GM21528 (cell line): Measurements from ENCODE around the gene CCDC93.
"Not testable (repeated sequence)": the region's sequence is repeated elsewhere in the genome, so short reads cannot be mapped to it uniquely, and the experiment has no call there.

Experiments
- ATAC-seq: cut with Tn5 transposase; IDR thresholded peaks from one replicate; pipeline ENCODE4 v1.9.1; 2021; ENCODE audit warnings: mild to moderate bottlenecking, moderate library complexity; ENCODE audit not compliant: unreplicated experiment, low FRiP score

CCDC93 gene

DNA sequence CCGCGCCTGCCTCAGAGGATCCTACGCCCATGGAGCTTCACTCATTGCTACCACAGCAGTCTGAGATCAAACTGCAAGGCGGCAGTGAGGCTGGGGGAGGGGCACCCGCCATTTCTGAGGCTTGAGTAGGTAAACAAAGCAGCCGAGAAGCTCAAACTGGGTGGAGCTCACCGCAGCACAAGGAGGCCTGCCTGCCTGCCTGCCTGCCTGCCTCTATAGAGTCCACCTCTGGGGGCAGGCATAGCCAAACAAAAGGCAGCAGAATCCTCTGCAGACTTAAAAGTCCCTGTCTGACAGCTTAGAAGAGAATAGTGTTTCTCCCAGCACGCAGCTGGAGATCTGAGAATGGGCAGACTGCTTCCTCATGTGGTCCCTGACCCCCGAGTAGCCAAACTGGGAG is 90.4 kb downstream of the CCDC93 start:
- ATAC-seq, result not testable (repeated sequence)

DNA sequence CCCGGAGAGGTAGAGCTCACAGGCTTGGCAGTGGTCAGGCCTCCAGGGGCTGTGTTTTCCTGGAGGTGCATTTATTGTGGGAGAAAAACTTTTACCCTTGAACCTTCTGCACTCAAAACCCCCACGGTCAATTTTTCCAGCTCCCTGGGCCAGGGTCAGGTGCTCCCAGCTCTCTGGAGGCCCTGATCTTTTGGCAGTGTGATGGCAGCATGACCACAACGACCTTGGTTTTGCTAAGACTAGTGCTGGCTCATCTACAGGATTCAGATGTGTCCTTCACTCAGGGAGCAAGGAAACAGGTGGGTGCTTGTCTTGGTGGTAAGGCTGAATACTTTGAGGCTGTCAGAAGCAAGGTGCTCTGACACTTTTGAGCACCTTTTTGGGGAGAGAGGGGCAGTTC is 92.3 kb downstream of the CCDC93 start:
- ATAC-seq, result no peak

DNA sequence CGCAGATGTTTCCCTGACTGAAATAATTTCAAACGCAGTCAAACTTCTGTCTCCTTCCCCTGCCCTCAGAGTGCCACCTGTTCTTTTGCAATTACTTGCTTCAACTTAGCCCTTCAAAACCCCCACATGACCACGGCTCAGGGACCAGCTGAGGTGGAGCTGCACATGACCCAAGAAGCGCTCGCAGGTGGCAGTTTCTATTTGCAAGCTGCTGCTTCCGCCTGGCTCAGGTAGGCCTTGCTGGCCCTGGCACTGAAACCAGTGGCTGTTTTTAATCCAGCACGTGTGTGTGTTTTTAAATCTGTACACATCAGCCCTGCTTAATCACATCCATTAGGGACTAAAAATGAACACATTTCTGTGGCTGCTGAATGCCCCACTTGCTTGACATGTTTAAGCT is 95.3 kb downstream of the CCDC93 start:
- ATAC-seq, result no peak

DNA sequence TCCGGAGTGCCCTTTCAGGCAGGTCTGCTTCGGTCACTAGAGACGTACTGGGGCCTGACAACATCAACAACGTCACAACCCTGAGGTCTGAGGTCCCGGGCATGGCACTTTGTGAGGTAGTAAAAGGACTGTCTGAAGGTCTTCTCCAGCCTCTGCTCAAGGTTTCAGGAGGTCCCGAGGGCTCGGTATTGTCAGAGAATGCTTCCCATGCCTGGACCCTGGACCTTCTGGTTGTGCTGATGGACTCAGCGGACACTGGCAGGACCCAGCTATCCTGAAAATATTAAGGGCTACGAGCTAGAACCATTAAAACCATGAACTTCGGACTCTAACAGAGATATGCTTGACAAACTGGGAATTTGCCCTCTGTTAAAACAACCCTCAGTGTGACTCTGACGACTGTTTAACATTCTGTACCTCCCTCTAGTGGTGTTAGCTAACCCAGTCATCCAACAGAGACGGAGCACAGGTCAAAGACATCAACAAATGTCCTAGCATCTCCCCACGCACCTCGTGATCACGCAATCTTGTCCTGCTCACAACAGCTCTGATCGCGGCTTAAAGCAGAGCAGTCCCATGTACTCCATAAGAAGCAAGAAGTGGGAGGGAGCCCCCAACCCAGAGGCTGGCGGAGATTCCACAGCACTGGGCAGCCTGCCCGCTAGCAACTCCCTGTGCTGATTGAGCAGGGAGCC is 96.5 kb downstream of the CCDC93 start:
- no peak for ATAC-seq

DNA sequence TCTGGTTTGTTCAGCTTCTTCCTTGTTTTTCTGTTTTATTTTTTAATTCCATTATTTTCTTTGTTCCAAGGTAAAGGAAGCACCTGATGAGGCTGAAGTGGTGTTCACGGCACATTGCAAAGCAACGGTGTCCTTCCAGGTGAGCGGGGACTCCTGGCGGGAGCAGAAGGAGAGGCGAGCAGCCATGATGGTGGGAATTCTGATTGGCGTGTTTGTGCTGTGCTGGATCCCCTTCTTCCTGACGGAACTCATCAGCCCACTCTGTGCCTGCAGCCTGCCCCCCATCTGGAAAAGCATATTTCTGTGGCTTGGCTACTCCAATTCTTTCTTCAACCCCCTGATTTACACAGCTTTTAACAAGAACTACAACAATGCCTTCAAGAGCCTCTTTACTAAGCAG is 110.9 kb downstream of the CCDC93 start:
- no peak for ATAC-seq

DNA sequence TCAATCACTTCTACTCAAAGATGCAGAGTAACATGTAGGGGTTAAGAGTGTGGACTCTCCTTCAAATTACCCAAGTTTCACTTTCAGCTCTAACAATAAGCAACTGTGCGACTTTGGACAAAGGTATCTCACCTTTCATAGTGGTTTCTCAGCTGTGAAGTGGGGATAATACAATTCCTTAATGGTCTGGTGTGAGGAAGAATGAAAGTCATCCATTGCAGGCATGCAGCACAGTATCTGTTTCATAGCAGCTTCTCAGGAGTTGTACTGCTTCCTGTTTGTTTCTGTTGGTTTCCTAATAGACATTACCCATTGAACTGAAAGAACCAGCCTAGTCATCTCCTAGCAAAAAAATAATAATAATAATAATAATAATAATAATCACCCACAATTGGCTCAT is 125.0 kb downstream of the CCDC93 start:
- ATAC-seq, result no peak

DNA sequence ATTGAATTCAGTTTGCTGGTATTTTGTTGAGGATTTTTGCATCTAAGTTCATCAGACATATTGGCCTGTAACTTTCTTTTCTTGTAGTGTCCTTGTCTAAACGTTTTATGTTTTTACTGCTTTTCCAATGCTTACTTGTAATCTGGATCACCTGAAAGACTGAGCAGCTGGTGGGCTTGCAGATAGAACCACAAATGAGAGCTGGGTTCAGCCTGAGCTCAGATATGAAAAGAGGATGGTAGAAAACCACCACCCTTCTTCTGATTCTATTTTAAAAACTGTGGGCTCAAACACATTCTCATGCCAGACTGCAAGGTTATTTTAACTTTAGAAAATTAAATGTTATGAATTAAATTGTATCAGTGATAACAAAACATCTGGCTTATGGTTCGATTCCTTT is 128.6 kb downstream of the CCDC93 start:
- no peak for ATAC-seq

DNA sequence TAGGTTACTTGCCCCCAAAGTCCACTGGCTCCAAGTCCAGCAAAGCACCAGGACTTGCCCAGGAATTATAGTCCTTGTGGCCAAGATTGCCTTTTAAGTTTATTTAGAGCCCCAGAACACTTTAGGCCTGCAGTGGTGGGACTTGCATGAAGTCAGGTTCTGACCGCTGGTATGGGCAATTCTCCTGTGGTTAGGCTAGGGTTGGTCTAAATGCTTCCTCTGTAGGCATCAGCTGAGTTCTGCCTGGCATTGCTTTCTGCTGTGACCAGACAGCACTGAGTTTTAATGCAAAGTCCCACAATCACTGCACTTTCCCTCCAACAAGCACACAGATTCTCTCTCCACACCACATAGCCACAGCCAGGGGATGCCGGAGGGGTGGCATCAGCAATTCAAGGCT is 134.9 kb downstream of the CCDC93 start:
- no peak for ATAC-seq

DNA sequence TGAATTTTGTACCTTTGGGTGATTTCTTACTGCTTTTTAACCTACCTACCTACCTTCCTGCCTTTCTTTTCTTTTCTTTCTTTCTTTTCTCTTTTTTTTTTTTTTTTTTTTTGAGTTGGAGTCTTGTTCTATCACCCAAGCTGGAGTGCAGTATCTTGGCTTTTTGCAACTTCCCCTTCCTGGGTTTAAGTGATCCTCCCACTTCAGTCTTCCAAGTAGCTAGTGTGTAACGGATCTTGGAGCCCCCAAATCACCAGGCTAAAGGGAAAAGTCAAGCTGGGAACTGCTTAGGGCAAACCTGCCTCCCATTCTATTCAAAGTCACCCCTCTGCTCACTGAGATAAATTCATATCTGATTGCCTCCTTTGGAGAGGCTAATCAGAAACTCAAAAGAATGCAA is 138.1 kb downstream of the CCDC93 start:
- ATAC-seq, result no peak
